Endothelial cell (in vitro differentiated cells): Measurements from ENCODE around the gene INSR. TPM values are rescaled to one million over a fixed set of nuclear protein-coding genes. Genes with fewer than 3 reads are reported as not detected.

ENCODE experiments used
- DNase-seq: peaks from one replicate; pipeline ENCODE4 v3.0.0; 2021; ENCODE audit warnings: low spot score
- H3K27ac Mint-ChIP-seq: one replicate; pipeline ENCODE4 v1.8.0; 2021; ENCODE audit warnings: mixed read lengths, inconsistent platforms; ENCODE audit not compliant: unreplicated experiment
- H3K27me3 Mint-ChIP-seq: one replicate; pipeline ENCODE4 v1.8.0; 2021; ENCODE audit warnings: mild to moderate bottlenecking, moderate library complexity, mixed read lengths, inconsistent platforms; ENCODE audit not compliant: unreplicated experiment
- H3K36me3 Mint-ChIP-seq: one replicate; pipeline ENCODE4 v1.8.0; 2021; ENCODE audit warnings: mild to moderate bottlenecking, low read depth, mixed read lengths, inconsistent platforms; ENCODE audit not compliant: unreplicated experiment
- H3K4me1 Mint-ChIP-seq: one replicate; pipeline ENCODE4 v1.8.0; 2021; ENCODE audit warnings: mild to moderate bottlenecking, mixed read lengths, inconsistent platforms; ENCODE audit not compliant: unreplicated experiment
- H3K4me3 Mint-ChIP-seq: one replicate; pipeline ENCODE4 v1.8.0; 2021; ENCODE audit warnings: mild to moderate bottlenecking, mixed read lengths, inconsistent platforms; ENCODE audit not compliant: unreplicated experiment
- H3K9me3 Mint-ChIP-seq: one replicate; pipeline ENCODE4 v1.8.0; 2021; ENCODE audit warnings: mixed read lengths, inconsistent platforms; ENCODE audit not compliant: unreplicated experiment
- CTCF ChIP-seq: fragments of 200-600 bp; sonication (generic); IDR thresholded peaks from one replicate; pipeline ENCODE4 v1.5.0; 2021; ENCODE audit warnings: antibody characterized with exemption; ENCODE audit not compliant: unreplicated experiment
- total RNA-seq: library from RNA; stranded (reverse); fragmentation: NEBNext Ultra II Directional; extraction: Animal tissue kit (Norgen Biotek cat#: 25700); gene quantifications from one replicate; pipeline ENCODE4 v1.2.1, GENCODE V29; 2021; ENCODE audit not compliant: unreplicated experiment

INSR gene
- total RNA-seq, 1 donor from 2014 or later, result 28.9 TPM

GRCh38 chr19:7188698-7189629 is 105.2 kb downstream of the INSR start:
- Mint-ChIP-seq H3K27ac (peak overlapping the region; percentile 94), H3K9me3 (no peaks in the 10 kb centered on the region)

GRCh38 chr19:7187605-7188339 is 106.4 kb downstream of the INSR start:
- Mint-ChIP-seq H3K27ac (peak overlapping the region; percentile 94), H3K4me3 (no peak overlapping the region), H3K27me3 (peaks cover 5% of the 10 kb centered on the region)

More at GRCh38 chr19:7188698-7189629, 105.2 kb downstream of the INSR start:
- peak; percentile 48 for DNase-seq
- no peak overlapping the region for H3K4me3 Mint-ChIP-seq
- H3K27me3 Mint-ChIP-seq, result no peaks in the 10 kb centered on the region
- no peaks in the 10 kb centered on the region for H3K36me3 Mint-ChIP-seq
- no peak for TF ChIP-seq CTCF
- H3K4me1 Mint-ChIP-seq, result peaks cover 45% of the 10 kb centered on the region

GRCh38 chr19:7182489-7182888 is 111.7 kb downstream of the INSR start:
- no peaks in the 10 kb centered on the region for H3K9me3 Mint-ChIP-seq
- peaks cover 36% of the 10 kb centered on the region for H3K4me1 Mint-ChIP-seq
- H3K4me3 Mint-ChIP-seq, result no peak overlapping the region
- no peak for TF ChIP-seq CTCF
- H3K36me3 Mint-ChIP-seq, result peaks cover 12% of the 10 kb centered on the region
- H3K27ac Mint-ChIP-seq, result peak overlapping the region; percentile 94
- H3K27me3 Mint-ChIP-seq, result peaks cover 8% of the 10 kb centered on the region
- no peak for DNase-seq

More at GRCh38 chr19:7187605-7188339, 106.4 kb downstream of the INSR start:
- no peak for TF ChIP-seq CTCF
- no peaks in the 10 kb centered on the region for H3K9me3 Mint-ChIP-seq
- peaks cover 53% of the 10 kb centered on the region for H3K4me1 Mint-ChIP-seq
- no peak for DNase-seq
- no peaks in the 10 kb centered on the region for H3K36me3 Mint-ChIP-seq

- H3K4me1 Mint-ChIP-seq, result peaks cover 26% of the 10 kb centered on the region
- peak overlapping the region; percentile 67 for H3K4me3 Mint-ChIP-seq
- DNase-seq, result no peak
- H3K36me3 Mint-ChIP-seq, result peaks cover 16% of the 10 kb centered on the region
- H3K9me3 Mint-ChIP-seq, result no peaks in the 10 kb centered on the region
- H3K27ac Mint-ChIP-seq, result no peak overlapping the region
- peaks cover 12% of the 10 kb centered on the region for H3K27me3 Mint-ChIP-seq
- no peak for TF ChIP-seq CTCF
Measured at GRCh38 chr19:7179917-7180306, 114.3 kb downstream of the INSR start.
